Vagina (tissue), 2 donors: ENCODE results near the gene CPT1B. TPM values are rescaled to one million over a fixed set of nuclear protein-coding genes. Genes with fewer than 3 reads are reported as not detected.

Source experiments
- DNase-seq, 2 donors: peaks; one replicate each; pipeline ENCODE4 v3.0.0-alpha.2; 2017; ENCODE audit errors: extremely low spot score in 2 of 2
- H3K27ac ChIP-seq: fragments of 200-600 bp; sonication (generic); one replicate; pipeline ENCODE4 v1.5.1; 2019
- H3K27me3 ChIP-seq: fragments of 200-600 bp; sonication (generic); one replicate; pipeline ENCODE4 v1.5.1; 2019
- H3K36me3 ChIP-seq, 2 donors: fragments of 200-600 bp; sonication (generic); one replicate each; pipeline ENCODE4 v1.5.1; 2017 to 2019
- H3K4me1 ChIP-seq: fragments of 200-600 bp; sonication (generic); one replicate; pipeline ENCODE4 v1.5.1; 2019
- H3K4me3 ChIP-seq, 2 donors: fragments of 200-600 bp; sonication (generic); 1 replicate in 1 of 2; 2 replicates in 1 of 2; pipeline ENCODE4 v1.5.1; 2016 to 2019
- H3K9me3 ChIP-seq: fragments of 200-600 bp; sonication (generic); one replicate; pipeline ENCODE4 v1.5.1; 2019
- CTCF ChIP-seq, 3 experiments: fragments of 450-650 bp in 2 of 3; fragments of 200-600 bp in 1 of 3; sonication (generic) in 1 of 3; IDR thresholded peaks; one replicate each; pipeline ENCODE4 v1.5.1; 2017 to 2019; ENCODE audit warnings: antibody characterized with exemption in 3 of 3, mild to moderate bottlenecking in 2 of 3, moderate library complexity in 2 of 3
- POLR2A ChIP-seq, 2 donors: fragments of 450-650 bp; IDR thresholded peaks; one replicate each; pipeline ENCODE4 v1.6.1; 2017; ENCODE audit warnings: antibody characterized with exemption in 2 of 2, mild to moderate bottlenecking in 2 of 2, moderate library complexity in 2 of 2
- POLR2AphosphoS5 ChIP-seq, 2 donors: sonication (generic); formaldehyde crosslinking; IDR thresholded peaks; one replicate each; pipeline ENCODE4 v1.9.0; 2017; ENCODE audit warnings: antibody characterized with exemption in 2 of 2, mild to moderate bottlenecking in 2 of 2, low read depth in 1 of 2; ENCODE audit not compliant: insufficient read depth in 1 of 2
- intact Hi-C: fragments of 100-400 bp; cut with DNase I; formaldehyde crosslinking; loops from one replicate; pipeline ENCODE4 v1.15.1; 2023
- total RNA-seq: library from RNA; depleted of rRNA; stranded (reverse); fragments of >200 nt; gene quantifications from one replicate; pipeline ENCODE4 v1.2.3, GENCODE V29; 2016

CPT1B gene
- total RNA-seq, 1 donor from 2014 or later: 29.2 TPM

GRCh38 chr22:50573491-50574382, 4.5 kb downstream of the CPT1B start:
- H3K27me3 ChIP-seq: no peaks in the 10 kb centered on the region
- no peaks in the 10 kb centered on the region for H3K9me3 ChIP-seq
- intact Hi-C loops: no loop called here
- DNase-seq: no peak
- no peak overlapping the region for H3K27ac ChIP-seq
- H3K4me1 ChIP-seq: peaks cover 7% of the 10 kb centered on the region
- H3K4me3 ChIP-seq: no peak overlapping the region
- no peak for TF ChIP-seq POLR2A (IDR thresholded peaks at IDR 0.05)
- TF ChIP-seq POLR2AphosphoS5 (IDR thresholded peaks at IDR 0.05; ENCODE audit: insufficient read depth in 1 of 2, low read depth in 1 of 2): no peak
- TF ChIP-seq CTCF (IDR thresholded peaks at IDR 0.05): no peak
- H3K36me3 ChIP-seq: peaks cover 0 to 9% of the 10 kb centered on the region in 2 donors

GRCh38 chr22:50572965-50573364, 5.3 kb downstream of the CPT1B start:
- TF ChIP-seq CTCF (IDR thresholded peaks at IDR 0.05) (no peak), POLR2A (IDR thresholded peaks at IDR 0.05) (no peak), POLR2AphosphoS5 (IDR thresholded peaks at IDR 0.05; ENCODE audit: insufficient read depth in 1 of 2, low read depth in 1 of 2) (no peak)
- peaks cover 0 to 9% of the 10 kb centered on the region in 2 donors for H3K36me3 ChIP-seq
- DNase-seq: no peak
- intact Hi-C loops: no loop called here
- H3K4me1 ChIP-seq: no peaks in the 10 kb centered on the region
- H3K27ac ChIP-seq: no peak overlapping the region
- H3K9me3 ChIP-seq: no peaks in the 10 kb centered on the region
- no peak overlapping the region for H3K4me3 ChIP-seq
- H3K27me3 ChIP-seq: no peaks in the 10 kb centered on the region

GRCh38 chr22:50571264-50572175, 6.7 kb downstream of the CPT1B start:
- Histone ChIP-seq H3K27ac (no peak overlapping the region), H3K9me3 (no peaks in the 10 kb centered on the region), H3K27me3 (no peaks in the 10 kb centered on the region), H3K4me3 (no peak overlapping the region), H3K4me1 (no peaks in the 10 kb centered on the region), H3K36me3 (peaks cover 0 to 9% of the 10 kb centered on the region in 2 donors)
- no peak for DNase-seq
- intact Hi-C loops: no loop called here
- no peak for TF ChIP-seq POLR2AphosphoS5 (IDR thresholded peaks at IDR 0.05; ENCODE audit: insufficient read depth in 1 of 2, low read depth in 1 of 2)
- no peak for TF ChIP-seq CTCF (IDR thresholded peaks at IDR 0.05)
- TF ChIP-seq POLR2A (IDR thresholded peaks at IDR 0.05): no peak

- H3K4me1 ChIP-seq: no peaks in the 10 kb centered on the region
- DNase-seq: no peak
- TF ChIP-seq POLR2AphosphoS5 (IDR thresholded peaks at IDR 0.05; ENCODE audit: insufficient read depth in 1 of 2, low read depth in 1 of 2) (no peak), CTCF (IDR thresholded peaks at IDR 0.05) (no peak), POLR2A (IDR thresholded peaks at IDR 0.05) (no peak)
- H3K36me3 ChIP-seq: peaks cover 0 to 9% of the 10 kb centered on the region in 2 donors
- no peaks in the 10 kb centered on the region for H3K9me3 ChIP-seq
- no peak overlapping the region for H3K4me3 ChIP-seq
- no peaks in the 10 kb centered on the region for H3K27me3 ChIP-seq
- intact Hi-C loops: no loop called here
- no peak overlapping the region for H3K27ac ChIP-seq
Measured at GRCh38 chr22:50570861-50571260, 7.4 kb downstream of the CPT1B start.
